GM18951 (cell line): ENCODE results near the gene FAM161A.

Experiments
- POLR2A ChIP-seq: IDR thresholded peaks from 4 replicates; pipeline ENCODE4 v1.6.1; 2011; ENCODE audit warnings: mild to moderate bottlenecking; ENCODE audit not compliant: insufficient read length, insufficient read depth; ENCODE audit errors: extremely low read depth
- in situ Hi-C: fragments of 300-500 bp; cut with MboI; formaldehyde crosslinking; loops from one replicate; pipeline ENCODE4 v1.12.0; 2022; ENCODE audit warnings: low sequenced_read_pairs, mixed read lengths, inconsistent platforms; ENCODE audit not compliant: unreplicated experiment

Gene FAM161A

DNA sequence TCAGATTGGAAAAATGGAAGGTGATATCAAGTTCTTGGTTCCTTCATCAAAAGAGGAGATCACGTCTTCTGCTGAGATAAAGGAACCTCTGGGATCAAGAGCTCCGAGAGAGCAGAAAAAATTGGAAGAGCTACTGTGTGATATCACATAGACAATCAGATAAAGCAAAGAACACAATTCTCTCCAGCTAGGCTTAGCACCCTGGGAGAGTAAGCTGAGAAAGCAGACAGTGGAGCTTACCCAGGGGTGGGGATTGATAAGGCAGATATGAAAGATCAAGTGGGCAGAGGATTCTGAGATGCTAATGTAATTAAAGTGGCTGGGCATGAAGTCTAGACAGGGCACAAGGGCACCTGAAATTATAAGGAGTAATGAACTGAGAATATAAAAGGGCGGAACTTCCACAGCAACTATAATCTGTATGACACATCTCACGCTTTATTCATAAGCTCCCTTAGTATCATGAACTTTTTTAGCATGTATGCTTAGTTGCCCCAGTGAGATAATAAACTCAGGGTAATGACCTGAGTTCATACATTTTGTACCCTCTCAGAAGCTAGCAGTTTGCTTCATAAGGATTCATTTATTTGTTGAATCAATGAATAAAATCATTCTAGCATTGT is 65.8 kb downstream of the FAM161A start:
- in situ Hi-C loops = no loop called here
- no peak for TF ChIP-seq POLR2A

DNA sequence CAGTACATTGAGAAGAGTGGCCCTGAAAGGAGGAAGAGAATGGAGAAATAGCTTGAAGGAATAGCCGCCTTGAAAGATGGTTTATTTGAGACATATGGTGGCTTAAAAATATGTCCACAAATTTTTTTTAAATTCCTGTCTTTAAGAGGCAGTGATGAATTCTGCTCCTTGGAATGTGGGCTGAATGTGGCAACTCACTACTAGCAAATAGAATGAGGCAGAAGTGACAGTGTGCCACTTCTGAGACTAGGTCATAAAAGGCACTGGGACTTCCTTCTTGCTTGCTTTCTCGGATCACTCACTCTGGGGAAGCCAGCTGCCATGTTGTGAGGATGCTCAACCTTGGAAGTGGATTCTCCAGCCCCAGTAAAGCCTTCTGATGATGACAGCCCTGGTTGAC is 67.0 kb downstream of the FAM161A start:
- TF ChIP-seq POLR2A = no peak
- in situ Hi-C loops = no loop called here

- no peak for TF ChIP-seq POLR2A
- in situ Hi-C loops = no loop called here
Measured at GRCh38 chr2:61785583-61785982, 68.3 kb downstream of the FAM161A start.

- no peak for TF ChIP-seq POLR2A
- in situ Hi-C loops = no loop called here
Measured at GRCh38 chr2:61784643-61785042, 69.2 kb downstream of the FAM161A start.

- TF ChIP-seq POLR2A = no peak
- in situ Hi-C loops = no loop called here
Measured at GRCh38 chr2:61775956-61776570, 77.8 kb downstream of the FAM161A start.
